ENCODE measurements around the gene MYOZ3.
A peak's percentile ranks its signal among the peaks of the same experiment; 100 is the strongest.

The MYOZ3 gene

GRCh38 chr5:150661086-150661485 lies at the start of gene MYOZ3:
MYOZ3 (plus strand) TSS chr5:150661251; CDS start chr5:150662942, 1,691 bp downstream.
- no peak within 1 kb of the TSS for H3K4me3 ChIP-seq (ENCODE audit: low read depth, low read length)
- TF ChIP-seq CTCF (IDR thresholded peaks at IDR 0.05; ENCODE audit: borderline replicate concordance, insufficient read depth, low read depth, low read length) = no peak

- no peak overlapping the region for H3K4me3 ChIP-seq (ENCODE audit: low read depth, low read length)
Measured at GRCh38 chr5:150612405-150612804, 48.6 kb upstream of the MYOZ3 start.

GRCh38 chr5:150612905-150613670 lies 48.0 kb upstream of the MYOZ3 start:
- H3K4me3 ChIP-seq (ENCODE audit: low read depth, low read length) = no peak overlapping the region
- TF ChIP-seq CTCF (IDR thresholded peaks at IDR 0.05; ENCODE audit: borderline replicate concordance, insufficient read depth, low read depth, low read length) = no peak

More at GRCh38 chr5:150612405-150612804, 48.6 kb upstream of the MYOZ3 start:
- TF ChIP-seq CTCF (IDR thresholded peaks at IDR 0.05; ENCODE audit: borderline replicate concordance, insufficient read depth, low read depth, low read length) = no peak

- H3K4me3 ChIP-seq (ENCODE audit: low read depth, low read length) = no peak overlapping the region
- TF ChIP-seq CTCF (IDR thresholded peaks at IDR 0.05; ENCODE audit: borderline replicate concordance, insufficient read depth, low read depth, low read length) = 0 out of 2 replicates have a peak, but pooled peaks have one; percentile 19
Measured at GRCh38 chr5:150613991-150614660, 46.9 kb upstream of the MYOZ3 start.

- no peak for TF ChIP-seq CTCF (IDR thresholded peaks at IDR 0.05; ENCODE audit: borderline replicate concordance, insufficient read depth, low read depth, low read length)
- H3K4me3 ChIP-seq (ENCODE audit: low read depth, low read length) = no peak overlapping the region
Measured at GRCh38 chr5:150614661-150615060, 46.4 kb upstream of the MYOZ3 start.

- H3K4me3 ChIP-seq (ENCODE audit: low read depth, low read length) = no peak overlapping the region
Measured at GRCh38 chr5:150615141-150615699, 45.8 kb upstream of the MYOZ3 start.

More at GRCh38 chr5:150615141-150615699, 45.8 kb upstream of the MYOZ3 start:
- no peak for TF ChIP-seq CTCF (IDR thresholded peaks at IDR 0.05; ENCODE audit: borderline replicate concordance, insufficient read depth, low read depth, low read length)
